GM12873 (cell line): Measurements from ENCODE around the gene M1AP.

Experiments used
- TF ChIP-seq, protein P1 (sequence below): IDR thresholded peaks from 2 replicates; pipeline ENCODE4 v1.5.1; 2012; ENCODE audit warnings: low read depth, mild to moderate bottlenecking, moderate library complexity, low read length, control low read depth; ENCODE audit not compliant: insufficient read depth; ENCODE audit errors: missing control alignments

M1AP gene

DNA sequence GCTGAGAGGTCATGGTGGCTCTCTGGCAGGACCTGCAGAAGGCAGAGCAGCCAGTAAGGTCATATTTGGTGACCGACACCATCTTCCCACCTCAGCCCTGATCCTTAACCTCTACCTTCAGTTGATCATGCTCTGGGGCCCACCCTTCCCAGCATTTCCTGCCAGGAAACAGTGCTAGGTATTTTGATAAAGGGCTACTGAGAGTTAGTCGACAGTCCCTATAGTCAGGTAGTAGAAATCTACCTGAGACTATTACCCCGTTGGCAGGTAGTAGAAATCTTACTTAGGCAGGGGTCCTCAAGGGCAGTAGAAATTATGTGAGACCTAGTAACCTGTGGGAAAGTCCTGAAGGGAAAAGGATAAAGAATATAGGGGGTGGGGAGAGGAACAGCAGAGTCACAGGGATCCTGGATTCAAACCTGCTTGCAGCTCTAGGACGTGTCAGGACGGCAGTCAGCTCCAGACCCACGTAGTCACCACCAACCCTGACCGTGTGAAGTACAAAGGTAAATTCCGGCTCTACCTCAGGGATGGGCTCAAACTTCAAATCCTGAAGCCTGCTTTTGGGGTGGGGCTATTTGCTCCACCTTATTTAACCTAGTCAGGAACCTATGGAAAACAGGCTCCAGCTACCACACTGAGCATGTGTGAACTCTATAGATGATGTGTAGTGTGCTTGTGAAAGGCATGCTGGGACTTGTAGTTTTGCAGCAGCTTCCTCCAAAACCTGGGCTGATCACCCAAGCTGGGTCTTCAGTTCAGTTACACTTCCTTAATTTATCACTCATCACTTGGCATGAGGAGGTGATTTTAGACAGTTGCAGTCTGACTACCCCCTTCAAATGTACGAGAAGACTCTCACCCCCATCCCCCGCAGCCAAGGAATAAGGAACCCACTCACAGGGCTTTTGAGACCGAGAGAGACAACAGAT lies 122.1 kb downstream of the M1AP start, which contains the start of gene DQX1:
Gene DQX1, minus strand, starts transcription at position 515 of the 932 bp plus-strand sequence. Its CDS starts 502 bp downstream, at position 13.
- TF ChIP-seq, protein P1, sequence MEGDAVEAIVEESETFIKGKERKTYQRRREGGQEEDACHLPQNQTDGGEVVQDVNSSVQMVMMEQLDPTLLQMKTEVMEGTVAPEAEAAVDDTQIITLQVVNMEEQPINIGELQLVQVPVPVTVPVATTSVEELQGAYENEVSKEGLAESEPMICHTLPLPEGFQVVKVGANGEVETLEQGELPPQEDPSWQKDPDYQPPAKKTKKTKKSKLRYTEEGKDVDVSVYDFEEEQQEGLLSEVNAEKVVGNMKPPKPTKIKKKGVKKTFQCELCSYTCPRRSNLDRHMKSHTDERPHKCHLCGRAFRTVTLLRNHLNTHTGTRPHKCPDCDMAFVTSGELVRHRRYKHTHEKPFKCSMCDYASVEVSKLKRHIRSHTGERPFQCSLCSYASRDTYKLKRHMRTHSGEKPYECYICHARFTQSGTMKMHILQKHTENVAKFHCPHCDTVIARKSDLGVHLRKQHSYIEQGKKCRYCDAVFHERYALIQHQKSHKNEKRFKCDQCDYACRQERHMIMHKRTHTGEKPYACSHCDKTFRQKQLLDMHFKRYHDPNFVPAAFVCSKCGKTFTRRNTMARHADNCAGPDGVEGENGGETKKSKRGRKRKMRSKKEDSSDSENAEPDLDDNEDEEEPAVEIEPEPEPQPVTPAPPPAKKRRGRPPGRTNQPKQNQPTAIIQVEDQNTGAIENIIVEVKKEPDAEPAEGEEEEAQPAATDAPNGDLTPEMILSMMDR = no peak

DNA sequence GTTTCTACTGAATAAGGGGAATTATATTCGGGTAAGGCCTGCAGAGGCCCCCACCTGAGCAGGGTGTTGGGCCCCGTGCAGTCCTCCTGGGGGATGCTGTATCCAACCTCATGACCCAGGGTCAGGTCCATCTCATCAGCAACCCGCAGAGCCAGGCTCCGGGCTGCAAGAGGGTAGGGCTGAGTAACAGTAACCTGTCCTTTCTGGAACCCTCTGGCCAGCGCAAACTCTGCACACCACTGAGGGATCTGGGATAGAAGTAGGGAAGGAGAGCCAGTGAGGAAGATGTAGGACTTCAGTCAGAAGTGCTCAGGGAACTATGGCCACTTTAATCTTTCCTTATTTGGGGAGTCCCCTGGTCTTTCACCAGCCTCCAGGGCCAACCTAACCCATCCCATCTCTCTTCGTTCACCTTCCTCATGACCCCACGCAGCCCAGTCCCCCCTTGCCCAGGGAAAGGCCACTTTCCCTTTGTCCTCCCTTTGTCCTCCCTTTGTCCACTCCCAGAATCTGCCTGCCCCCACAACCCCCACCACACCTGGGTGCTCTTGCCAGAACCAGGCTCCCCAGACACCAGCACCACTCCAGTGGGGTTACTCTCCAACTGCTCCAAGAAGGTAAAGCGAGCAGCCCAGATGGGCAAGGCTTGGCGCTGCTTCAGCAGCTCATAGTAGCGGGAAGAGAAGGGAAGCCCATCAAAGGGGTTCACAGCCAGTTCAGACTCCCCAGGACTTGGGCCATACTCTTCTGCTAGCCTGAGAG lies 123.0 kb downstream of the M1AP start:
- TF ChIP-seq, protein P1 = no peak

DNA sequence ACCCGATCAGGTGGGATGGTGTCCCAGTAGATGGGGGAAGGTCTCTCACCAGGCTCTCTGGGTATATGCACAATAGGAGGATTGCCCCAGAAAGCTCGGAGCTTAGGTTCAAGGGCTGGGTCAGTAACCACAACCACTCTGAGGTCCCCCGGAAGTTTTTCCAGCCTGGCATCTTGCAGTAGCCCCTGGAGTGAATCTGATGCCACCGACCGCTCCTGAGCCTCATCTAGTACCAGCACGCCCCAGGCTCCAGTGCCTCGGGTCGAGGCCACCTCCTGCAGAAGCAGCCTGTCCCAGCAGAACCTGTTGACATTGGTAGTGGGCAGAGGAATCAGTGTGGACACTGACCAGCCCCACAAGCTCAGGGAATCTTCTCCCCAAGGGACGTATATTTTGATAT lies 124.1 kb downstream of the M1AP start:
- TF ChIP-seq, protein P1 = no peak

DNA sequence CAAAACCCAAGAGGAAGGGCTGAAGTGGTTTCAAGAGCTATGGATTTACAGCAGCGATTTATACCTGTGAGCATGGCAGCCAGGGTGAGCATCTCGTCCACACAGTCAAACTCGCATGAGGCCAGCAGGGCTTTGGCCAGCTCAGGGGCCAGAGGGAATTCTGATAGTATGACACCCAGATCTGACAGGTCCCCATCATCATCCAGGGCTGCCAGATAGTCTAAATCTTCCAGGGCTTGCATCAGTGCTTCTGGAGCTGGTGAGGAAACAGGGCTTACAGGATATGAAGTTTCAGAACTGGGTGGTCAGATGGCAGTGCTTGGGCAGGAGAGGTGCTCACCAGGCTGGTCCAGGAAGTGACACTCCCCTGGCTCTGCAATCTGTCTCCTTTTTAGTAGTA lies 125.6 kb downstream of the M1AP start:
- TF ChIP-seq, protein P1 = no peak

DNA sequence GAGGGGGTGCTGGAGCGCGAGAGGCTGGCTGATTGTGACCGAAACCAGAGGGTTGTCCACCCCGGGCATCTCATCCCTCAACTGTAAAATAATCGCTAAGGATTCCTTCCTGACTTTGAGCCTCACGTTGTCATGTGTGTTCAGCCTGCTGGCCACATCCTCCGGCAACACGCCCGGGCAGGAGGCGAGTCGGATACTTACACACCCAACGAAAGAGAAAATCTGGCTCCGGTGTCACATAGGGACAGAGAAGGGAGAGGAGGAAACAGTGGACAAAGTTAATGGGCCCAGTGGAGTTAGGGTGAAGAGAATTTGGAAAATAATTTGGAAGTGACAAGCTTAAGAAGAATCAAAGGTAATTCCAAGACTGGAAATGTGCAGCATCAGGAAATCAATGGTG lies 131.5 kb downstream of the M1AP start:
- TF ChIP-seq, protein P1 = no peak

DNA sequence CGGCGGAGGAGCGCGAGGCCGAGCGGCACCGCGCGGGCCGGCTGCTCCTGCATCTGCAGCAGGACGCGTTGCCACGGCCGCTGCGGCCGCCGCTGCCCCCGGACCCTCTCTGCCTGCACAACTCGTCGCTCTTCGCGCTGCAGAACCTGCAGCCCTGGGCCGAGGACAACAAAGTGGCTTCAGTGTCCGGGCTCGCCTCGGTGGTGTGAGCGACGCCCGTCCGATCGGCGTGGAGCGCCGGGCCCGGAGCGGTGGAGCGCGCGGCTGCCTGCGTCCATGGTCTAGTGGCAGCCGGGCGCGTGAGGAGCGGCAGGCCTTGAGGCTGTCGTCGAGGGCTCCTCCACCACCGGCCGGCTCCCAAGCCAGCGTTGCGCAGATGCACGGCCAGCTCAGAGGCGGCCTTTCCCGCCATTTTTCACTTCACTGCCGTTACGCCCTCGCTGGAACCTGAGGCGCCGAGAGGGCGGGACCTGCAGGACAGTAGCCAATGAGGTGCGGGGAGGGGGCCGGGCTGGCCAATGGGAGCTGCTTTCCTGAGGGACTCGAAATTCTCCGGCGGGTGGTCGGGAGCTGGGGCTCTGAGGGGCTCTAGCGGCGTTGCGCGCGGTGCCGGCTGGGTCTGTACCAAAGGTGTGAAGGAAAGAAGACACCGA lies 132.0 kb downstream of the M1AP start:
- TF ChIP-seq, protein P1 = no peak
